A673 (cell line): Measurements from ENCODE around the gene SCGB1D2.

ENCODE experiments used
- EZH2 ChIP-seq: fragments of 200-600 bp; sonication (generic); IDR thresholded peaks from 2 replicates; pipeline ENCODE4 v1.6.1; 2017; ENCODE audit warnings: borderline replicate concordance, low read depth, mild to moderate bottlenecking, mixed read lengths, antibody characterized with exemption, low read length; ENCODE audit not compliant: poor library complexity, severe bottlenecking
- TF ChIP-seq, protein P1 (sequence below): fragments of 300-800, 200-600 bp; sonication (generic); conservative IDR thresholded peaks from 2 replicates; pipeline ENCODE4 v1.5.1; 2017; ENCODE audit warnings: low read depth, mild to moderate bottlenecking, antibody characterized with exemption, low read length, moderate library complexity, mixed read lengths

DNA sequence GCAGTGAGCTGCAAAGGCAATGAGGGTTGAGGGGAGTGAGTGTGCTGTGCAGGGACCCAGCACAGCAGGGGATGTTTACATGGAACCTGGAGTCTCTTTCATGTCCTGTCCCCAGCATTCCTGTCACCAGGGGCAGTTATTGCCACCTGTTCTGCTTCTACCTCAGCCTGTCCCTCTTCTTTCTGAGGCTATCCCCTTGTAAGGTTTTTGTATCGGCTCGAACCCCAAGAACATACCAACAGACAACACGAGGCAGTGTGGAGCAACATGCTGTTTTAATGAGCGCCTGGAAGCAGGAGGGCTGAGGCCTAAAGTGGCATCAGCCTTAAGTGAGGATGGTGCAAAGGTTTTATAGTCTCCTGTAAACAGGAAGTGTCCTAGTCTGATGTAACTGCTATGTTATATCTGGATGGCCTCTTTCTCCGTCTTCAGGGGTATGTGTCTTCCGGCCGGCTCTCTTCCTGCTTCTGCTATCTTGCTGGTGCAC lies 31.8 kb downstream of the SCGB1D2 start:
- TF ChIP-seq, protein P1, sequence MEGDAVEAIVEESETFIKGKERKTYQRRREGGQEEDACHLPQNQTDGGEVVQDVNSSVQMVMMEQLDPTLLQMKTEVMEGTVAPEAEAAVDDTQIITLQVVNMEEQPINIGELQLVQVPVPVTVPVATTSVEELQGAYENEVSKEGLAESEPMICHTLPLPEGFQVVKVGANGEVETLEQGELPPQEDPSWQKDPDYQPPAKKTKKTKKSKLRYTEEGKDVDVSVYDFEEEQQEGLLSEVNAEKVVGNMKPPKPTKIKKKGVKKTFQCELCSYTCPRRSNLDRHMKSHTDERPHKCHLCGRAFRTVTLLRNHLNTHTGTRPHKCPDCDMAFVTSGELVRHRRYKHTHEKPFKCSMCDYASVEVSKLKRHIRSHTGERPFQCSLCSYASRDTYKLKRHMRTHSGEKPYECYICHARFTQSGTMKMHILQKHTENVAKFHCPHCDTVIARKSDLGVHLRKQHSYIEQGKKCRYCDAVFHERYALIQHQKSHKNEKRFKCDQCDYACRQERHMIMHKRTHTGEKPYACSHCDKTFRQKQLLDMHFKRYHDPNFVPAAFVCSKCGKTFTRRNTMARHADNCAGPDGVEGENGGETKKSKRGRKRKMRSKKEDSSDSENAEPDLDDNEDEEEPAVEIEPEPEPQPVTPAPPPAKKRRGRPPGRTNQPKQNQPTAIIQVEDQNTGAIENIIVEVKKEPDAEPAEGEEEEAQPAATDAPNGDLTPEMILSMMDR, result no peak
- no peak for TF ChIP-seq EZH2
